Naive thymus-derived CD4-positive, alpha-beta T cell (primary cell): Measurements from ENCODE around the gene EBF3. TPM values are rescaled to one million over a fixed set of nuclear protein-coding genes. Genes with fewer than 3 reads are reported as not detected.

Experiments used
- ATAC-seq: fragments of 150-1000 bp; cut with Tn5 transposase; 2 replicates; pipeline ENCODE4 v1.10.0; 2021; ENCODE audit warnings: mild to moderate bottlenecking, moderate library complexity
- CTCF ChIA-PET: fragments of 350-600 bp; sonication (Branson Sonifier 250); formaldehyde crosslinking; loops from one replicate; lab custom pipeline; 2021; ENCODE audit warnings: antibody characterized with exemption; lab: Charles Lee
- POLR2A ChIA-PET: fragments of 350-600 bp; sonication (Branson Sonifier 250); formaldehyde crosslinking; loops from one replicate; lab custom pipeline; 2021; ENCODE audit warnings: antibody characterized with exemption, inconsistent platforms; lab: Charles Lee
- DNase-seq, 9 donors: peaks; one replicate each; pipeline versions ENCODE4 v3.0.0 to v3.0.0-alpha.2; 2020 to 2022; ENCODE audit warnings: mixed read lengths in 1 of 9
- H3K27ac ChIP-seq: one replicate; pipeline ENCODE4 v1.7.0; 2013; ENCODE audit warnings: mild to moderate bottlenecking, low read depth, low read length, moderate library complexity
- H3K27me3 ChIP-seq, 2 donors: one replicate each; pipeline ENCODE4 v1.7.0; 2013; ENCODE audit warnings: low read length in 2 of 2, mild to moderate bottlenecking in 2 of 2, moderate library complexity in 2 of 2; ENCODE audit not compliant: control insufficient read depth in 2 of 2, insufficient read depth in 2 of 2
- H3K36me3 ChIP-seq, 3 experiments: 1 replicate in 2 of 3; 2 replicates in 1 of 3; pipeline ENCODE4 v1.7.0; 2013; ENCODE audit warnings: low read length in 3 of 3, mild to moderate bottlenecking in 3 of 3, moderate library complexity in 1 of 3; ENCODE audit not compliant: insufficient read depth in 3 of 3, control insufficient read depth in 2 of 3
- H3K4me1 ChIP-seq, 2 donors: one replicate each; pipeline ENCODE4 v1.7.0; 2013; ENCODE audit warnings: low read length in 2 of 2, mild to moderate bottlenecking in 2 of 2, moderate library complexity in 1 of 2; ENCODE audit not compliant: control insufficient read depth in 2 of 2, insufficient read depth in 2 of 2
- H3K4me3 ChIP-seq: 2 replicates; pipeline ENCODE4 v1.7.0; 2013; ENCODE audit warnings: mild to moderate bottlenecking, low read length
- H3K9me3 ChIP-seq, 3 experiments: 1 replicate in 2 of 3; 2 replicates in 1 of 3; pipeline ENCODE4 v1.7.0; 2013; ENCODE audit warnings: low read length in 3 of 3; ENCODE audit not compliant: control insufficient read depth in 2 of 3
- H3K27ac Mint-ChIP-seq, 9 donors: one replicate each; pipeline ENCODE4 v1.8.0; 2020 to 2022; ENCODE audit warnings: mixed read lengths in 9 of 9, mild to moderate bottlenecking in 8 of 9, moderate library complexity in 5 of 9, inconsistent platforms in 2 of 9
- H3K27me3 Mint-ChIP-seq, 5 donors: one replicate each; pipeline ENCODE4 v1.8.0; 2021 to 2022; ENCODE audit warnings: mixed read lengths in 5 of 5, mild to moderate bottlenecking in 1 of 5
- H3K36me3 Mint-ChIP-seq, 5 donors: one replicate each; pipeline ENCODE4 v1.8.0; 2020 to 2022; ENCODE audit warnings: mixed read lengths in 5 of 5, mild to moderate bottlenecking in 3 of 5, inconsistent platforms in 1 of 5
- H3K4me1 Mint-ChIP-seq, 7 donors: one replicate each; pipeline ENCODE4 v1.8.0; 2020 to 2022; ENCODE audit warnings: mixed read lengths in 7 of 7, mild to moderate bottlenecking in 3 of 7, inconsistent platforms in 1 of 7
- H3K4me3 Mint-ChIP-seq, 10 donors: one replicate each; pipeline ENCODE4 v1.8.0; 2020 to 2022; ENCODE audit warnings: mild to moderate bottlenecking in 10 of 10, mixed read lengths in 10 of 10, moderate library complexity in 6 of 10, inconsistent platforms in 2 of 10
- H3K9me3 Mint-ChIP-seq, 11 donors: one replicate each; pipeline ENCODE4 v1.8.0; 2020 to 2022; ENCODE audit warnings: mixed read lengths in 11 of 11, mild to moderate bottlenecking in 4 of 11, inconsistent platforms in 1 of 11, moderate library complexity in 1 of 11
- intact Hi-C, 2 donors: fragments of 100-400 bp; cut with micrococcal nuclease; formaldehyde crosslinking; loops; one replicate each; pipeline ENCODE4 v1.15.1; 2023
- polyA plus RNA-seq, 2 donors: library from polyadenylated mRNA; unstranded; fragments of 300-500 nt; fragmentation: Illumina TruSeq; gene quantifications; one replicate each; pipeline ENCODE4 v1.2.3, GENCODE V29; 2021
- total RNA-seq, 6 experiments: library from RNA in 5 of 6; stranded (reverse) in 5 of 6; gene quantifications; 1 replicate in 5 of 6; 2 replicates in 1 of 6; pipeline ENCODE4 v1.2.3 and lab custom pipeline; 2021 to 2026

EBF3 gene
- total and polyA plus RNA-seq, 7 experiments from 2014 or later: not detected

DNA sequence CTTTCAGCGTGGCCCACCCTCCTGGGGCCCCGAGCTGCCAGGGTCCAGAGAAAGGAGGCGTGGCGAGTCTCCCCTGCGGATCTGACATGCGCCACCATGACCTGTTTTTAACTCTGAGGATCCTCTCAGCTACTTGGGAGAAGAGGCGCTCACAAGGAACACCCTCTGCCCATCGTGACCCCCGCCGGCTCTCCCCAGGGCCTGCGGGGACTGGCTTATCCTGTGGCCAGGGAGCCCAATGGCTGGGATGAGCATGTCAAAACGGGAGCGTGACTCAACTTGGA lies 93.7 kb downstream of the EBF3 start:
- no peaks in the 10 kb centered on the region for H3K9me3 ChIP-seq
- H3K4me1 ChIP-seq: no peaks in the 10 kb centered on the region
- H3K27ac ChIP-seq: no peak overlapping the region
- ChIA-PET POLR2A (no interaction called here), CTCF (no interaction called here)
- ATAC-seq: no peak
- no peak overlapping the region for H3K4me3 ChIP-seq
- Mint-ChIP-seq H3K36me3 (no peaks in the 10 kb centered on the region), H3K4me3 (no peak overlapping the region), H3K27ac (no peak overlapping the region), H3K9me3 (no peaks in the 10 kb centered on the region), H3K27me3 (peaks cover 0 to 7% (median 0%) of the 10 kb centered on the region in 5 donors), H3K4me1 (peaks cover 0 to 13% (median 4%) of the 10 kb centered on the region in 7 donors)
- H3K27me3 ChIP-seq: no peaks in the 10 kb centered on the region
- no peak for DNase-seq
- intact Hi-C loops: no loop called here
- no peaks in the 10 kb centered on the region for H3K36me3 ChIP-seq

GRCh38 chr10:129869596-129870473 lies 94.2 kb downstream of the EBF3 start:
- Histone ChIP-seq H3K4me3 (no peak overlapping the region), H3K9me3 (no peaks in the 10 kb centered on the region), H3K27ac (no peak overlapping the region), H3K27me3 (no peaks in the 10 kb centered on the region), H3K4me1 (no peaks in the 10 kb centered on the region), H3K36me3 (no peaks in the 10 kb centered on the region)
- no peaks in the 10 kb centered on the region for H3K36me3 Mint-ChIP-seq
- POLR2A ChIA-PET: no interaction called here
- DNase-seq: no peak
- no peak for ATAC-seq
- CTCF ChIA-PET: no interaction called here
- intact Hi-C loops: no loop called here
- no peak overlapping the region for H3K27ac Mint-ChIP-seq
- peaks cover 0 to 7% (median 0%) of the 10 kb centered on the region in 5 donors for H3K27me3 Mint-ChIP-seq
- no peak overlapping the region for H3K4me3 Mint-ChIP-seq
- no peaks in the 10 kb centered on the region for H3K9me3 Mint-ChIP-seq
- H3K4me1 Mint-ChIP-seq: peaks cover 0 to 13% (median 4%) of the 10 kb centered on the region in 7 donors

DNA sequence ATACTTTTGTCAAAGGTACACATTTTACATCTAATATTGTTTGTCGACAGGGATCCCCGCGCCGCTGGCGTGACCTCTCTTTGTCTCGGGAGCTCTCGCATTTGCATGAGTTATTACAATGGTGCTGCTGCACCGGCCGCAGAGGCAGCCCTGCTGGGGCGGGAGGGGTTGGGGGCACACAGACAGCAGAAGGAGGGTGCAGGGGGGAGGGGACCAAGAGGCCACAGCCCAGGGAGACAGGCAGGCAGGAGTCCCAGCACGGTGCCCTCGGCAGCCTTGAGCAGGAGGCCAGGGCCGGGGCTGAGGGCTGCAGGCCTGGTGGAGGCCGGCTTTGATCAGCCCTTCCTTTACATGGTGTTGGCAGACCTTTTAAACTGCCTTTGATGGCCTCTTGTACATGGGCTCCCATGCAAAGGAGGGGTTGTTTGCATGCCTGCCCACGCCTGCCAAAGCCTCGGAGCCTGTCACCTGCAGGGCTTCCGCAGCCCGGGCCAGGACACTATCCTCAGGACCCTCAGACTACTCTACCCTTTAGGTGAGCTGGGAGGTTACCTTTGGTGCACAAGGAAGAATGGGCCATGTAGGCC lies 95.5 kb downstream of the EBF3 start:
- Mint-ChIP-seq H3K36me3 (no peaks in the 10 kb centered on the region), H3K27me3 (peaks cover 0 to 7% (median 0%) of the 10 kb centered on the region in 5 donors), H3K27ac (no peak overlapping the region), H3K4me1 (peaks cover 0 to 13% (median 4%) of the 10 kb centered on the region in 7 donors), H3K9me3 (no peaks in the 10 kb centered on the region), H3K4me3 (no peak overlapping the region)
- no peak for ATAC-seq
- Histone ChIP-seq H3K4me1 (no peaks in the 10 kb centered on the region), H3K27me3 (no peaks in the 10 kb centered on the region), H3K4me3 (no peak overlapping the region), H3K36me3 (no peaks in the 10 kb centered on the region), H3K27ac (no peak overlapping the region), H3K9me3 (no peaks in the 10 kb centered on the region)
- ChIA-PET CTCF (no interaction called here), POLR2A (no interaction called here)
- intact Hi-C loops: no loop called here
- DNase-seq: no peak

GRCh38 chr10:129867631-129868179 lies 96.4 kb downstream of the EBF3 start:
- Mint-ChIP-seq H3K9me3 (no peaks in the 10 kb centered on the region), H3K4me3 (no peak overlapping the region), H3K4me1 (peaks cover 0 to 13% (median 4%) of the 10 kb centered on the region in 7 donors), H3K27ac (no peak overlapping the region), H3K36me3 (no peaks in the 10 kb centered on the region), H3K27me3 (peaks cover 0 to 4% (median 0%) of the 10 kb centered on the region in 5 donors)
- intact Hi-C loops: no loop called here
- H3K27ac ChIP-seq: no peak overlapping the region
- H3K36me3 ChIP-seq: no peaks in the 10 kb centered on the region
- ATAC-seq (no peak), DNase-seq (no peak)
- H3K4me3 ChIP-seq: no peak overlapping the region
- ChIA-PET POLR2A (no interaction called here), CTCF (no interaction called here)
- H3K4me1 ChIP-seq: no peaks in the 10 kb centered on the region
- no peaks in the 10 kb centered on the region for H3K9me3 ChIP-seq
- H3K27me3 ChIP-seq: no peaks in the 10 kb centered on the region

GRCh38 chr10:129866894-129867293 lies 97.2 kb downstream of the EBF3 start:
- H3K36me3 ChIP-seq: no peaks in the 10 kb centered on the region

DNA sequence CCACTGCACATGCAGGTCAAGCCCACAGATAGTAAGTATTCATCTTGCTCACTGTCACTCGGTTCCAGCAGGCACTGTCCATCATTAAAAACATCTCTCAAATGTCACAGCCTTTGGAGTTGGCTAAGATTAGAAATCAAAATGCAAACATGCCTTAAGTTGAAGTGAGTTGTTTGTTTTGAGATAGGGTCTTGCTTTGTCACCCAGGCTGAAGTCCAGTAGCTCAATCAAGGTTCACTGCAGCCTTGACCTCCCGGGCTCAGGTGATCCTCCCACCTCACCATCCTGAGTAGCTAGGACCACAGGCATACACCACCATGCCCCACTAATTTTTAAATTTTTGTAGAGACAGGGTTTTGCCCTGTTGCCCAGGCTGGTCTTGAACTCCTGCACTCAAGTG lies 98.1 kb downstream of the EBF3 start:
- DNase-seq: no peak
- intact Hi-C loops: no loop called here
- Mint-ChIP-seq H3K36me3 (no peaks in the 10 kb centered on the region), H3K9me3 (no peaks in the 10 kb centered on the region), H3K27ac (no peak overlapping the region), H3K27me3 (no peaks in the 10 kb centered on the region), H3K4me3 (no peak overlapping the region), H3K4me1 (peaks cover 0 to 3% (median under 1%) of the 10 kb centered on the region in 7 donors)
- ChIA-PET CTCF (no interaction called here), POLR2A (no interaction called here)
- Histone ChIP-seq H3K4me1 (no peaks in the 10 kb centered on the region), H3K27me3 (no peaks in the 10 kb centered on the region), H3K9me3 (no peaks in the 10 kb centered on the region), H3K36me3 (no peaks in the 10 kb centered on the region), H3K27ac (no peak overlapping the region), H3K4me3 (no peak overlapping the region)
- no peak for ATAC-seq

More at GRCh38 chr10:129866894-129867293, 97.2 kb downstream of the EBF3 start:
- no peak overlapping the region for H3K27ac ChIP-seq
- peaks cover 0 to 4% (median 0%) of the 10 kb centered on the region in 5 donors for H3K27me3 Mint-ChIP-seq
- peaks cover 0 to 13% (median 4%) of the 10 kb centered on the region in 7 donors for H3K4me1 Mint-ChIP-seq
- intact Hi-C loops: no loop called here
- no peak overlapping the region for H3K4me3 ChIP-seq
- no peaks in the 10 kb centered on the region for H3K4me1 ChIP-seq
- H3K4me3 Mint-ChIP-seq: no peak overlapping the region
- DNase-seq (no peak), ATAC-seq (no peak)
- no peak overlapping the region for H3K27ac Mint-ChIP-seq
- CTCF ChIA-PET: no interaction called here
- no peaks in the 10 kb centered on the region for H3K36me3 Mint-ChIP-seq
- H3K9me3 ChIP-seq: no peaks in the 10 kb centered on the region
- no peaks in the 10 kb centered on the region for H3K27me3 ChIP-seq
- H3K9me3 Mint-ChIP-seq: no peaks in the 10 kb centered on the region
- POLR2A ChIA-PET: no interaction called here
